HG03571 (cell line): ENCODE results near the gene HARBI1.

ENCODE experiments used
- ATAC-seq: cut with Tn5 transposase; IDR thresholded peaks from one replicate; pipeline ENCODE4 v1.9.1; 2021; ENCODE audit not compliant: unreplicated experiment

HARBI1 gene

GRCh38 chr11:46555267-46556054 is 61.6 kb downstream of the HARBI1 start:
- no peak for ATAC-seq

- no peak for ATAC-seq
Measured at GRCh38 chr11:46554213-46555147, 62.5 kb downstream of the HARBI1 start.

- ATAC-seq, result no peak
Measured at GRCh38 chr11:46553814-46554212, 63.2 kb downstream of the HARBI1 start.
